Kidney epithelial cell (primary cell): ENCODE measurements around the gene MRPL44. TPM values are rescaled to one million over a fixed set of nuclear protein-coding genes. Genes with fewer than 3 reads are reported as not detected.

Experiments
- DNase-seq: peaks from one replicate; pipeline ENCODE4 v3.0.0-alpha.2; 2010; ENCODE audit warnings: low read depth
- H3K27me3 ChIP-seq: 2 replicates; pipeline ENCODE4 v1.6.0; 2011; ENCODE audit warnings: low read length; ENCODE audit not compliant: control insufficient read depth, insufficient read depth
- H3K36me3 ChIP-seq: 2 replicates; pipeline ENCODE4 v1.5.1; 2011; ENCODE audit warnings: low read length; ENCODE audit not compliant: control insufficient read depth, insufficient read depth
- H3K4me3 ChIP-seq: 2 replicates; pipeline ENCODE4 v1.5.1; 2011; ENCODE audit warnings: low read depth, mild to moderate bottlenecking, control low read depth, low read length
- CTCF ChIP-seq: IDR thresholded peaks from 2 replicates; pipeline ENCODE4 v1.5.1; 2011; ENCODE audit warnings: mild to moderate bottlenecking, moderate library complexity, low read length, control low read depth, inconsistent platforms; ENCODE audit not compliant: insufficient read depth, poor library complexity, severe bottlenecking
- total RNA-seq: library from RNA; depleted of rRNA; stranded (reverse); fragments of >200 nt; gene quantifications from 2 replicates; pipeline ENCODE4 v1.2.3, GENCODE V29; 2015

The MRPL44 gene
- total RNA-seq, 1 donor from 2014 or later = 62.2 TPM

- DNase-seq = no peak
- H3K27me3 ChIP-seq = no peaks in the 10 kb centered on the region
- H3K36me3 ChIP-seq = no peaks in the 10 kb centered on the region
- TF ChIP-seq CTCF = no peak
- no peak overlapping the region for H3K4me3 ChIP-seq
Measured at GRCh38 chr2:223916181-223916920, 40.9 kb upstream of the MRPL44 start.

GRCh38 chr2:223918671-223919134 lies 38.6 kb upstream of the MRPL44 start:
- Histone ChIP-seq H3K36me3 (no peaks in the 10 kb centered on the region), H3K27me3 (no peaks in the 10 kb centered on the region), H3K4me3 (no peak overlapping the region)
- TF ChIP-seq CTCF = no peak
- no peak for DNase-seq

- no peak for DNase-seq
- H3K27me3 ChIP-seq = no peaks in the 10 kb centered on the region
- H3K36me3 ChIP-seq = no peaks in the 10 kb centered on the region
- no peak overlapping the region for H3K4me3 ChIP-seq
- no peak for TF ChIP-seq CTCF
Measured at GRCh38 chr2:223920109-223920508, 37.2 kb upstream of the MRPL44 start.

DNA sequence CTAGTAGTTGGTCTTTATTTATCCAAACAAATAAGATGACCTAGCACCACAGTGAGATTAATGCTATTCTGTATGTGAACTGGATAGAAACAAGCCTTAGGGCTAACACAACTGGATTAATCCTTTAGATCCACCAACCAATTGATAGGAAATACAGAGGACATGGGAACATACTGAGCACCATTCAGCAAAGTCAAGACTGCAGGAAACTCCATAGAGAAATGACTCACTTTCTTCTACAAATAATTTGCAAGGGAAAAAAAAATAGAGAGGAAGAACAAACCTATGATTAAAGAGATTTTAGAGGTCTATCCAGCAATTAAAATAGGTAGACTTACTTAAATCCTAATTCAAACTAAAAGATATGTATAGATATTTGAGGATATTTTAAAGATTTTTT lies 36.1 kb upstream of the MRPL44 start:
- no peak for DNase-seq
- TF ChIP-seq CTCF = no peak
- no peaks in the 10 kb centered on the region for H3K36me3 ChIP-seq
- H3K4me3 ChIP-seq = no peak overlapping the region
- no peaks in the 10 kb centered on the region for H3K27me3 ChIP-seq

DNA sequence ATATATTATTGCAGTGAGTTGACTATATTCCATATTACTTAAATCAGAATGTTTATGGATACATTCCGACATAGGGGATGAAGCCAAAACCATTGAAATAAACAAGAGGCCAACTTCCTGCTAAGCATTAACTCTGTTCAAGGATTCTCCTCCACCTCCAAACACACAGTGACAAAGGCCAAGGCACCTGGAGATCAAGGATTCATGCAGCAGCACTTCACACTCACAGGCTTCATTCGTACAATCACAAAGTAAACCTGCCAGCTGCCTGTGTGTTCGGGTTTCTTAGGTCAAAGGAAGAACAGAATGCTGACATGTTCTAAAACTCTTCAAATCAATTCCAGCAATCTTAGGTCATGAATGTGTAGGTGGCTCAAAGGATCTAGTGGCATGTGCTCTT lies 35.0 kb upstream of the MRPL44 start:
- no peak for TF ChIP-seq CTCF
- H3K36me3 ChIP-seq = no peaks in the 10 kb centered on the region
- H3K27me3 ChIP-seq = no peaks in the 10 kb centered on the region
- DNase-seq = no peak
- H3K4me3 ChIP-seq = no peak overlapping the region

GRCh38 chr2:223923976-223924375 lies 33.3 kb upstream of the MRPL44 start:
- no peak for TF ChIP-seq CTCF
- no peak for DNase-seq
- no peaks in the 10 kb centered on the region for H3K36me3 ChIP-seq
- no peak overlapping the region for H3K4me3 ChIP-seq
- no peaks in the 10 kb centered on the region for H3K27me3 ChIP-seq
